AG04449 (cell line): ENCODE measurements around the gene PSAT1.

Source experiments
- CTCF ChIA-PET: fragments of 350-600 bp; formaldehyde crosslinking; extraction: SDS; loops from one replicate; lab custom pipeline; 2021; ENCODE audit warnings: antibody characterized with exemption; lab: Yijun Ruan, JAX
- POLR2A ChIA-PET: fragments of 400-600, 350-600 bp; formaldehyde crosslinking; extraction: SDS; loops from one replicate; lab custom pipeline; 2020; ENCODE audit warnings: antibody characterized with exemption, inconsistent platforms; lab: Yijun Ruan, JAX
- DNase-seq: peaks from one replicate; pipeline ENCODE4 v3.0.0-alpha.2; 2010; ENCODE audit warnings: low read depth, low spot score
- H3K4me3 ChIP-seq: 2 replicates; pipeline ENCODE4 v1.5.1; 2011; ENCODE audit warnings: low read depth, mild to moderate bottlenecking, control low read depth, low read length
- TF ChIP-seq, protein P1 (sequence below): IDR thresholded peaks from one replicate; pipeline ENCODE4 v1.5.1; 2011; ENCODE audit warnings: mild to moderate bottlenecking, moderate library complexity, low read length, control low read depth, inconsistent platforms; ENCODE audit not compliant: insufficient read depth; ENCODE audit errors: missing control alignments

PSAT1 gene

DNA sequence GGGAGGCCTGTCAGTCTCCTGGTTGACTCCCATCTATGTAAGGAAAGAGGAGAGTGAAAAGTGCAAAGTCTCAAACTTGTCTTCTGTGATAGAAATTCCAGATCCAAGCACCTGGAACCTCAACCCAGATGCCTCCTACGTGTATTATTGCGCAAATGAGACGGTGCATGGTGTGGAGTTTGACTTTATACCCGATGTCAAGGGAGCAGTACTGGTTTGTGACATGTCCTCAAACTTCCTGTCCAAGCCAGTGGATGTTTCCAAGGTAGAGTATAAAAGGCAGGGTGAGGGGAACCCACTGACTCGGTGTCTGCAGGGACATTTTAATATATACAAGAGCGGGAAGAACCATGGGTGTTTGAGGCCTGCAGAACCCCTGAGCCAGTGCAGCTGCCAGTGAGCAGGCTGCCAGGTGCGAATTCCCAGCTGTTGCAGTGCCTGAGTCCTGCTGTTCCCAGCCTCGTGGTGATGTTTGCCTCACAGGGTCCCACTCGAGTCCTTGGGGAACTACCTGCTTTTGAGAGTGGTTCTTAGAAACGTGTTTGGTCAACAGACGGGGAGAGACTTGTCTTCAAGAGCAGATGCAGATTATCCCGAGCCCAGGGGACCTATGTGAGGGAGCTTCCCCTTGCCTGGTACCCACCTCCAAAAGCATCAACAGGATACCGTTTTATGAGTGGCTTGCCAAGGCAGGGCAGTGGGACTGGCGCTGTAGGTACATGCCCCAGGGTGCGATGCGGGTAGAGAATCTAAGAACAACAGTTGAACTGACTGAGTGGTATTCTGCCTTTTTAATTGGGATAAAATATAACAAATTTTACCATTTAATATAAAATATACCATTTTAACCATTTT is 9.5 kb downstream of the PSAT1 start:
- DNase-seq, result no peak
- CTCF ChIA-PET, result no interaction called here
- POLR2A ChIA-PET, result interaction anchor here (0.6 to 1.9 kb wide), 2 partner anchors 9 to 1373 kb away, joined by 3 to 9 read pairs; partner anchors contain the start of gene PSAT1
- H3K4me3 ChIP-seq, result no peak overlapping the region
- TF ChIP-seq, protein P1, sequence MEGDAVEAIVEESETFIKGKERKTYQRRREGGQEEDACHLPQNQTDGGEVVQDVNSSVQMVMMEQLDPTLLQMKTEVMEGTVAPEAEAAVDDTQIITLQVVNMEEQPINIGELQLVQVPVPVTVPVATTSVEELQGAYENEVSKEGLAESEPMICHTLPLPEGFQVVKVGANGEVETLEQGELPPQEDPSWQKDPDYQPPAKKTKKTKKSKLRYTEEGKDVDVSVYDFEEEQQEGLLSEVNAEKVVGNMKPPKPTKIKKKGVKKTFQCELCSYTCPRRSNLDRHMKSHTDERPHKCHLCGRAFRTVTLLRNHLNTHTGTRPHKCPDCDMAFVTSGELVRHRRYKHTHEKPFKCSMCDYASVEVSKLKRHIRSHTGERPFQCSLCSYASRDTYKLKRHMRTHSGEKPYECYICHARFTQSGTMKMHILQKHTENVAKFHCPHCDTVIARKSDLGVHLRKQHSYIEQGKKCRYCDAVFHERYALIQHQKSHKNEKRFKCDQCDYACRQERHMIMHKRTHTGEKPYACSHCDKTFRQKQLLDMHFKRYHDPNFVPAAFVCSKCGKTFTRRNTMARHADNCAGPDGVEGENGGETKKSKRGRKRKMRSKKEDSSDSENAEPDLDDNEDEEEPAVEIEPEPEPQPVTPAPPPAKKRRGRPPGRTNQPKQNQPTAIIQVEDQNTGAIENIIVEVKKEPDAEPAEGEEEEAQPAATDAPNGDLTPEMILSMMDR, result no peak

DNA sequence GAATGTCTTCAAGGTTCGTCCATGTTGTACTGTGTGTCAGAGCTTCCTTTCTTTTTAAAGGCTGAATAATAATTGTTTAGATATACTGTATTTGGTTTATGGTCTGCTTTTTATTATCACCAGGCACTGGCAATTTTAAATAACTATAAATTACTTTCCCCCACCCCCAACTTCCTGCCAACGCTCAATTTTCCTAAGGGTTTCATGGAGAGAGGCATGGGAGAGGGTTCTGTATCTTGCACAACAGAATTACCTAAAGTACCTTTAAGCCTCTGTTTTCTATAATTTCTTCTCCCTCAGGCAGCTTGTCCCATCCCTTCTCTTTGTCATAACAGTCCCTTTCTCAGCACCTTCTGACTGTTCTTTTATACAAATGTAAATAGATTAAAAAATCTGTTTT is 10.4 kb downstream of the PSAT1 start:
- CTCF ChIA-PET, result no interaction called here
- DNase-seq, result no peak
- TF ChIP-seq, protein P1, result no peak
- no peak overlapping the region for H3K4me3 ChIP-seq
- POLR2A ChIA-PET, result interaction anchor here (2.4 kb wide), 1 partner anchor 9 kb away, joined by 13 read pairs; the partner anchor contains the start of gene PSAT1

DNA sequence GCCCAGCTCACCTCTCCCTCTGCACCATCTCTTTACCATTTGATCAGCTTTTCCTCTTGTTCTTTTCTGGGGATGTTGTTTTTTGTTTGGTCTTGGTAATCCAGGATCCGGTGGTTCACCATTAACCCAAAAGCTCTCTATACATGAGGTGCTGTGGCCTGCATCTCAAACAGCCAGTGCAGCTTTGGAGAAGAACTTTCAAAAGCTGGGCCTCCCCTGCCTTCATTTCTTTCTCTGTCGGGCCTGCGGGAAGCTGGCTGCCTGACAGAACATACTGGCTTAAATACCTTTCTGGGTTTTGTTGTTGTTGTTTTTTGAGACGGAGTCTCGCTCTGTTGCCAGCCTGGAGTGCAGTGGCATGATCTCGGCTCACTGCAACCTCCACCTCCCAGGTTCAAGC is 12.1 kb downstream of the PSAT1 start:
- CTCF ChIA-PET, result interaction anchor here (0.9 to 1.3 kb wide), 2 partner anchors 9 to 47 kb away, joined by 3 to 4 read pairs; no protein-coding TSS in a partner anchor
- DNase-seq, result no peak
- TF ChIP-seq, protein P1, result no peak
- POLR2A ChIA-PET, result interaction anchor here (2.4 kb wide), 1 partner anchor 11 kb away, joined by 13 read pairs; the partner anchor contains the start of gene PSAT1
- H3K4me3 ChIP-seq, result no peak overlapping the region

DNA sequence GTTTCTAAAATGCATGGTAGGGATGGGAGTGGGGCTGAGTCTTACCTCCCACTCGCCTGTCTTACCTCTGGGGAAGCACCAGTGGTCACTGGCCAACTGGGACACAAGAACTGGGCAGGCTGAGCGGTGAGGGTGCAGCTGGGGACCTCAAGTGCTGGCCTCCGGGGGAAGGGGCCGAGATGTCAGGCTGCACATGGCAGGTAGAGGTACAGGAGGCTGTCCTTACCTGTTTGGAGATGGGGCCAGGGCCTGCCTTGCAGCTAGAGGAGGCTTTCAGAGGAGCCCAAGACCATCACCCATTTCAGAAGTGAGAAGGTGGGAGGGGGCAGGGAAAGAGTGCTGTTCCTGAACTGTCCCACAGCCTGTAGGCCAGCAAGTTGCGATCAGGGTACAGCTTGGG is 14.2 kb downstream of the PSAT1 start:
- ChIA-PET CTCF (no interaction called here), POLR2A (interaction anchor here (1.6 kb wide), 1 partner anchor 14 kb away, joined by 10 read pairs; the partner anchor contains the start of gene PSAT1)
- TF ChIP-seq, protein P1, result no peak
- DNase-seq, result no peak
- H3K4me3 ChIP-seq, result no peak overlapping the region

DNA sequence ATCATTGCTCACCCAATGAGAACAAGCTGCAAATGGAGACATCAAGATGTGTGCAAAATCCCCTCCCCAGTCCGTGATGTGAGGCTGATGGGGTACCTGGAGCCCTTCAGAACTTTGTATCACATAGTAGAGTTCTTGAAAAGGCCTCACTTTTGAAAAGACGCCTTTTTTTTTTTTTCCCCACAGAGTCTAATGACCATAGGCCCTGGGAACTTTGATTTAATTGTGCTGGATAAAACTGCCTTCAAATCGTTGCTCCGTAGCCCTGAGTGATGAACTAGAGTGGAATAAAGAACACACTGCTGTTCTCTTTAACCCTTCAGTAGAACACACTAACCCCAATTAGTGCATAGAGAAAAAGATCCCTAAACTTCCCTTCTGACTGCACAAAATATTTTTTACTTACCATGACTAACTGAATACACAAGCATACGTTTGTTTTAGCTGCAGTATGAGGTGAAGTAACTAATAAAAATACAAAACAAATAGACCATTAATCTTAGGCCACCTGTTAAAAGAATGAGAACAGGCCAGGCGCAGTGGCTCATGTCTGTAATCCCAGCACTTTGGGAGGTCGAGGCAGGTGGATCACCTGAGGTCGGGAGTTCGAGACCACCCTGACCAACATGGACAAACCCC is 15.1 kb downstream of the PSAT1 start:
- H3K4me3 ChIP-seq, result no peak overlapping the region
- ChIA-PET POLR2A (no interaction called here), CTCF (interaction anchor here (0.9 kb wide), 1 partner anchor 15 kb away, joined by 3 read pairs; the partner anchor contains the start of gene PSAT1)
- no peak for DNase-seq
- TF ChIP-seq, protein P1, result no peak
